Esophagus (tissue), 2 donors: ENCODE results near the gene RRP1. TPM values are rescaled to one million over a fixed set of nuclear protein-coding genes. Genes with fewer than 3 reads are reported as not detected.

Experiments used
- H3K27ac ChIP-seq, 2 donors: one replicate each; pipeline ENCODE4 v1.5.1; 2013; ENCODE audit warnings: low read depth in 2 of 2, mild to moderate bottlenecking in 2 of 2, inconsistent platforms in 1 of 2, low read length in 1 of 2, moderate library complexity in 1 of 2
- H3K27me3 ChIP-seq, 2 donors: one replicate each; pipeline ENCODE4 v1.6.1; 2013; ENCODE audit warnings: low read length in 2 of 2, control low read depth in 1 of 2, mild to moderate bottlenecking in 1 of 2; ENCODE audit not compliant: insufficient read depth in 2 of 2, control insufficient read depth in 1 of 2
- H3K36me3 ChIP-seq, 2 donors: one replicate each; pipeline ENCODE4 v1.6.1; 2013; ENCODE audit warnings: low read length in 1 of 2; ENCODE audit not compliant: control insufficient read depth in 2 of 2, insufficient read depth in 2 of 2
- H3K4me1 ChIP-seq, 2 donors: one replicate each; pipeline ENCODE4 v1.6.1; 2013; ENCODE audit warnings: low read length in 1 of 2; ENCODE audit not compliant: control insufficient read depth in 2 of 2, insufficient read depth in 2 of 2
- H3K4me3 ChIP-seq, 2 donors: one replicate each; pipeline ENCODE4 v1.5.1; 2013; ENCODE audit warnings: low read length in 2 of 2, mild to moderate bottlenecking in 2 of 2, low read depth in 1 of 2, moderate library complexity in 1 of 2
- H3K9me3 ChIP-seq, 2 donors: one replicate each; pipeline ENCODE4 v1.6.1; 2013; ENCODE audit warnings: mild to moderate bottlenecking in 2 of 2, low read depth in 1 of 2, low read length in 1 of 2, moderate library complexity in 1 of 2; ENCODE audit not compliant: control insufficient read depth in 2 of 2, insufficient read depth in 1 of 2
- WGBS, 2 donors: extraction: QIAGEN DNeasy Blood & Tissue Kit; methylation state at CpG; one replicate each; pipeline ENCODE4 v1.1.7; 2013; 5-methylcytosine and 5-hydroxymethylcytosine counted together
- polyA plus RNA-seq, 2 donors: library from polyadenylated mRNA; stranded (reverse); fragments of 200-250 nt; gene quantifications; one replicate each; pipeline ENCODE4 v1.2.3, GENCODE V29; 2013
- donor health status: healthy with polysubstance abuse.
- donor health status: Bipolar disorder and iron deficiency.

The RRP1 gene
- polyA plus RNA-seq, 2 donors = 21.0 to 22.5 TPM

GRCh38 chr21:43766734-43767497, 22.5 kb upstream of the RRP1 start:
- Histone ChIP-seq H3K36me3 (no peaks in the 10 kb centered on the region), H3K27me3 (no peaks in the 10 kb centered on the region), H3K4me1 (peaks cover 3 to 39% of the 10 kb centered on the region in 2 donors), H3K4me3 (no peak overlapping the region), H3K27ac (peak overlapping the region in 1 of 2 donors; percentile 89), H3K9me3 (no peaks in the 10 kb centered on the region)
- 73 to 79% methylated on average over 32 to 34 of the region's 34 CpGs for WGBS, 2 donors

GRCh38 chr21:43767498-43767983, 21.8 kb upstream of the RRP1 start:
- peak overlapping the region; percentile 87 to 89 for H3K27ac ChIP-seq
- no peaks in the 10 kb centered on the region for H3K36me3 ChIP-seq
- H3K27me3 ChIP-seq = no peaks in the 10 kb centered on the region
- no peaks in the 10 kb centered on the region for H3K9me3 ChIP-seq
- H3K4me3 ChIP-seq = no peak overlapping the region
- 79 to 85% methylated on average over 15 of the region's 15 CpGs for WGBS, 2 donors
- H3K4me1 ChIP-seq = peaks cover 3 to 36% of the 10 kb centered on the region in 2 donors

GRCh38 chr21:43767984-43768867, 21.2 kb upstream of the RRP1 start:
- H3K27ac ChIP-seq = peak overlapping the region; percentile 87 to 89
- peaks cover 5% of the 10 kb centered on the region in 2 donors for H3K36me3 ChIP-seq
- no peak overlapping the region for H3K4me3 ChIP-seq
- H3K9me3 ChIP-seq = no peaks in the 10 kb centered on the region
- H3K27me3 ChIP-seq = no peaks in the 10 kb centered on the region
- 50 to 51% methylated on average over 34 of the region's 34 CpGs for WGBS, 2 donors
- peaks cover 3 to 29% of the 10 kb centered on the region in 2 donors for H3K4me1 ChIP-seq

GRCh38 chr21:43768868-43769167, 20.6 kb upstream of the RRP1 start:
- 69 to 75% methylated on average over 8 of the region's 8 CpGs for WGBS, 2 donors
- H3K9me3 ChIP-seq = no peaks in the 10 kb centered on the region
- peak overlapping the region in 1 of 2 donors; percentile 89 for H3K27ac ChIP-seq
- peaks cover 10% of the 10 kb centered on the region in 2 donors for H3K36me3 ChIP-seq
- H3K4me1 ChIP-seq = peaks cover 3 to 29% of the 10 kb centered on the region in 2 donors
- H3K27me3 ChIP-seq = no peaks in the 10 kb centered on the region
- no peak overlapping the region for H3K4me3 ChIP-seq

GRCh38 chr21:43769325-43769958, 19.9 kb upstream of the RRP1 start:
- no peaks in the 10 kb centered on the region for H3K9me3 ChIP-seq
- 90 to 91% methylated on average over 11 of the region's 11 CpGs for WGBS, 2 donors
- peaks cover 14 to 16% of the 10 kb centered on the region in 2 donors for H3K36me3 ChIP-seq
- peak overlapping the region in 1 of 2 donors; percentile 6 for H3K27ac ChIP-seq
- no peak overlapping the region for H3K4me3 ChIP-seq
- no peaks in the 10 kb centered on the region for H3K27me3 ChIP-seq
- peaks cover 3 to 28% of the 10 kb centered on the region in 2 donors for H3K4me1 ChIP-seq

GRCh38 chr21:43770066-43770655, 19.2 kb upstream of the RRP1 start:
- WGBS, 2 donors = 90 to 92% methylated on average over 21 of the region's 21 CpGs
- no peak overlapping the region for H3K4me3 ChIP-seq
- H3K36me3 ChIP-seq = peaks cover 14 to 18% of the 10 kb centered on the region in 2 donors
- peaks cover 3 to 24% of the 10 kb centered on the region in 2 donors for H3K4me1 ChIP-seq
- no peaks in the 10 kb centered on the region for H3K9me3 ChIP-seq
- H3K27me3 ChIP-seq = no peaks in the 10 kb centered on the region
- no peak overlapping the region for H3K27ac ChIP-seq

GRCh38 chr21:43771199-43771675, 18.1 kb upstream of the RRP1 start:
- no peaks in the 10 kb centered on the region for H3K9me3 ChIP-seq
- peaks cover 3 to 24% of the 10 kb centered on the region in 2 donors for H3K4me1 ChIP-seq
- H3K27me3 ChIP-seq = no peaks in the 10 kb centered on the region
- H3K27ac ChIP-seq = peak overlapping the region; percentile 48 to 65
- H3K4me3 ChIP-seq = no peak overlapping the region
- 60 to 69% methylated on average over 13 of the region's 13 CpGs for WGBS, 2 donors
- H3K36me3 ChIP-seq = peaks cover 14 to 18% of the 10 kb centered on the region in 2 donors

- peak overlapping the region; percentile 17 to 44 for H3K27ac ChIP-seq
Measured at GRCh38 chr21:43771698-43772424, 17.5 kb upstream of the RRP1 start.

More at GRCh38 chr21:43771698-43772424, 17.5 kb upstream of the RRP1 start:
- Histone ChIP-seq H3K4me3 (no peak overlapping the region), H3K9me3 (no peaks in the 10 kb centered on the region), H3K27me3 (no peaks in the 10 kb centered on the region), H3K36me3 (peaks cover 14 to 18% of the 10 kb centered on the region in 2 donors), H3K4me1 (peaks cover 3 to 24% of the 10 kb centered on the region in 2 donors)
- WGBS, 2 donors = 79 to 80% methylated on average over 13 of the region's 13 CpGs
